BLaER1 (cell line): Measurements from ENCODE around the gene OTOP3.

ENCODE experiments used
- H3K27ac ChIP-seq: shearing (Covaris generic); formaldehyde crosslinking; 2 replicates; pipeline ENCODE4 v1.8.1; 2022
- H3K27me3 ChIP-seq: shearing (Covaris generic); formaldehyde crosslinking; 2 replicates; pipeline ENCODE4 v1.8.1; 2022
- H3K36me3 ChIP-seq: shearing (Covaris generic); formaldehyde crosslinking; 2 replicates; pipeline ENCODE4 v1.8.1; 2022
- H3K4me1 ChIP-seq: shearing (Covaris generic); formaldehyde crosslinking; 2 replicates; pipeline ENCODE4 v1.8.1; 2022
- H3K4me2 ChIP-seq: shearing (Covaris generic); formaldehyde crosslinking; 2 replicates; pipeline ENCODE4 v1.8.1; 2022
- H3K4me3 ChIP-seq: shearing (Covaris generic); formaldehyde crosslinking; 2 replicates; pipeline ENCODE4 v1.8.1; 2022
- H3K9ac ChIP-seq: shearing (Covaris generic); formaldehyde crosslinking; 2 replicates; pipeline ENCODE4 v1.8.1; 2022
- H3K9me3 ChIP-seq: shearing (Covaris generic); formaldehyde crosslinking; 2 replicates; pipeline ENCODE4 v1.8.1; 2022
- H4K20me1 ChIP-seq: shearing (Covaris generic); formaldehyde crosslinking; 2 replicates; pipeline ENCODE4 v1.8.1; 2022
- Cebpa-rat ChIP-seq: shearing (Covaris generic); IDR thresholded peaks from 2 replicates; pipeline ENCODE4 v1.8.1; 2022

The OTOP3 gene, protein sequence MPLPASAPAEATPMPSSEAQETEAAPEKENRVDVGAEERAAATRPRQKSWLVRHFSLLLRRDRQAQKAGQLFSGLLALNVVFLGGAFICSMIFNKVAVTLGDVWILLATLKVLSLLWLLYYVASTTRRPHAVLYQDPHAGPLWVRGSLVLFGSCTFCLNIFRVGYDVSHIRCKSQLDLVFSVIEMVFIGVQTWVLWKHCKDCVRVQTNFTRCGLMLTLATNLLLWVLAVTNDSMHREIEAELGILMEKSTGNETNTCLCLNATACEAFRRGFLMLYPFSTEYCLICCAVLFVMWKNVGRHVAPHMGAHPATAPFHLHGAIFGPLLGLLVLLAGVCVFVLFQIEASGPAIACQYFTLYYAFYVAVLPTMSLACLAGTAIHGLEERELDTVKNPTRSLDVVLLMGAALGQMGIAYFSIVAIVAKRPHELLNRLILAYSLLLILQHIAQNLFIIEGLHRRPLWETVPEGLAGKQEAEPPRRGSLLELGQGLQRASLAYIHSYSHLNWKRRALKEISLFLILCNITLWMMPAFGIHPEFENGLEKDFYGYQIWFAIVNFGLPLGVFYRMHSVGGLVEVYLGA

DNA sequence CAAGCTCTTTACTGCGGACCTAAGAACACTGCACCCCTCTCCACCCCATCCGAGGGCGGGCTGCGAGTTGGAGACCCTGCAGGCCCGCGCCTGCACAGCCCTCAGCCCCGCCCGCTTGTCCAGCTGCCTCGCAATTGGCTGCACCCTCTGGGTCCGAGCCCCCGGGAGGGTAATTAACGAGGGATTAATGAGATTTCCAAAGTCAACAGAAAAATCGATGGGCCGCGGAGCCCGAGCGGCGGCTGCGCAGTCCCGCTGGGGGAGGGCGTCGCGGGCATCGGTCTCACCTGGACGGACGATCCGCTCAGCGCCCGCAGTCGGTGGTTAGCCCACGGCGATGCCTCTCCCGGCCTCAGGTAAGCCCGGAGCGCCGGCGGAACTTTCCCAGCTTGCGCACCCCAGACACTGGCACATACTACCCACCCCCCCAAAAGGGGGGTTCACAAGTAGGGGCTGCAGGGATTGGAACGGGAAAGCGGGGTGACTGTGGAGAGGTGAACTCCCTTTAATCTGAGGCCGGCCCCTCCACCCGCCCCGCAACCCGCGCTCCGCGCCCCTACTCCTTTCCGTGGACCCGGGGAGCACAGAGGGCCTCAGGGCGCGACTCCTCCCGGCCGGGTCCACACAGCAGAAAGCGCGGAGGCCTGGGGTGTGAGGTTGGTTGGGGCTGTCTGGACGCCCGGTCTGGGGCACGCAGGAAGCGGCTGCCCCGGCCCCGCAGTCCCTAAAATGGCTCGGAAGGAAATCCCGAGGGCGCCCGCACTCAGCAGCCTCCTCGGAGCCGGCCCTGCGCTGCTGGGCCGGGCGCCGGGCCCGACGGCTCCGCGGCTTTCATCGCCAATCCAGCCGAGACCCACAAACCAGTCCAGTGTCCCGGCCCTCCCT is at the start of gene OTOP3:
OTOP3 (plus strand) TSS at position 314 of the 885 bp plus-strand sequence; CDS start at position 338, 24 bp downstream.
- peaks cover 67% of the 10 kb centered on the region for H3K27me3 ChIP-seq
- H3K9me3 ChIP-seq = no peaks in the 10 kb centered on the region
- H3K4me3 ChIP-seq = no peak within 1 kb of the TSS

DNA sequence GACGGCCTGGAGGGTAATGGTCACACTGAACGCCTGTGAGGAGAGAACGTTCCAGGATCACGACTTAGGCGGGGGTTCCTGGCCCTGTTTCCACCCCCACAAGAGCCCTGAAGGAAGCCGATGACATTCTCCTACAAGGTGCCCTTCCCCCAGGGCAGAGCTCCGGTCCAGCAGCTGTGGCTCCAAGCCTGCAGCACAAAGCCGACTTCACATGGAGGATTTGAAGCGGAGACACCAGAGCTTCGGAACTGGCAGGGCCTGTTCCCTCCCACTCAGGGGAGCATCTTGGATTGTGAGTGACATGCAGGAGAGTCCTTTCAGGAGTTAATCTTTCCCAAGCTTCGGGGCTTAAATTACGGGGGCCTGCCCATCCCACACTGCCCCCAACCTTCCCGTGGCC is 47.2 kb upstream of the OTOP3 start:
- H3K9me3 ChIP-seq = no peaks in the 10 kb centered on the region
- no peak for TF ChIP-seq Cebpa-rat
- H3K4me3 ChIP-seq = no peak overlapping the region
- no peak overlapping the region for H3K9ac ChIP-seq
- H3K27me3 ChIP-seq = peaks cover 13% of the 10 kb centered on the region; the same call in 1 of the 2 replicates
- H3K4me2 ChIP-seq = no peak overlapping the region
- H3K36me3 ChIP-seq = no peaks in the 10 kb centered on the region
- no peaks in the 10 kb centered on the region for H4K20me1 ChIP-seq
- H3K4me1 ChIP-seq = peaks cover 1% of the 10 kb centered on the region; the same call in 1 of the 2 replicates
- no peak overlapping the region for H3K27ac ChIP-seq

More for the DNA sequence above, at the start of gene OTOP3:
- H3K9ac ChIP-seq = no peak within 1 kb of the TSS
- peaks cover 22% of the 10 kb centered on the region for H4K20me1 ChIP-seq
- H3K36me3 ChIP-seq = no peaks in the 10 kb centered on the region
- no peak for TF ChIP-seq Cebpa-rat
- H3K27ac ChIP-seq = no peak within 1 kb of the TSS
- H3K4me2 ChIP-seq = no peak within 1 kb of the TSS
- H3K4me1 ChIP-seq = peaks cover 8% of the 10 kb centered on the region

DNA sequence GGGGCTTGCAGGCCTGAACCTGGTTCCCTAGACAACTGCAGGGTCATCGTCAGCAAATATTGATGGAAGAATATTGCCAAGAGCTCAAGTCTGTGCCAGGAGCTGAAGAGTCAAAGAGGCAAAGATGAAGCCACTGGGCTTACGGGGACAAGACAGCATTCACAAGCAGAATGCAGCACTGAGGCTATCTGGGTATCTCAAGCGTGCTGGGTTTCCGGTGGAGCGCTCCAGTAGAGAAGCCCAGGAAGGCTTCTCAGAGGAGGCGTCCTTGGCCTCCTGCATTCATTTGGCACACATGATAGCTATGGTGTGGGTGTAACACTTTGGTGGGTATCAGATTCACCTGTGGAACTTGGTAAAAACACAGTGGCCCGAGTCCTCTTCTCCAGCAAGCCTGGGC is 45.1 kb upstream of the OTOP3 start:
- H4K20me1 ChIP-seq = no peaks in the 10 kb centered on the region
- H3K4me3 ChIP-seq = no peak overlapping the region
- H3K36me3 ChIP-seq = no peaks in the 10 kb centered on the region
- no peak overlapping the region for H3K9ac ChIP-seq
- no peak overlapping the region for H3K4me2 ChIP-seq
- H3K27me3 ChIP-seq = peaks cover 22% of the 10 kb centered on the region; the same call in 1 of the 2 replicates
- H3K4me1 ChIP-seq = no peaks in the 10 kb centered on the region
- no peak for TF ChIP-seq Cebpa-rat
- no peak overlapping the region for H3K27ac ChIP-seq
- H3K9me3 ChIP-seq = no peaks in the 10 kb centered on the region

DNA sequence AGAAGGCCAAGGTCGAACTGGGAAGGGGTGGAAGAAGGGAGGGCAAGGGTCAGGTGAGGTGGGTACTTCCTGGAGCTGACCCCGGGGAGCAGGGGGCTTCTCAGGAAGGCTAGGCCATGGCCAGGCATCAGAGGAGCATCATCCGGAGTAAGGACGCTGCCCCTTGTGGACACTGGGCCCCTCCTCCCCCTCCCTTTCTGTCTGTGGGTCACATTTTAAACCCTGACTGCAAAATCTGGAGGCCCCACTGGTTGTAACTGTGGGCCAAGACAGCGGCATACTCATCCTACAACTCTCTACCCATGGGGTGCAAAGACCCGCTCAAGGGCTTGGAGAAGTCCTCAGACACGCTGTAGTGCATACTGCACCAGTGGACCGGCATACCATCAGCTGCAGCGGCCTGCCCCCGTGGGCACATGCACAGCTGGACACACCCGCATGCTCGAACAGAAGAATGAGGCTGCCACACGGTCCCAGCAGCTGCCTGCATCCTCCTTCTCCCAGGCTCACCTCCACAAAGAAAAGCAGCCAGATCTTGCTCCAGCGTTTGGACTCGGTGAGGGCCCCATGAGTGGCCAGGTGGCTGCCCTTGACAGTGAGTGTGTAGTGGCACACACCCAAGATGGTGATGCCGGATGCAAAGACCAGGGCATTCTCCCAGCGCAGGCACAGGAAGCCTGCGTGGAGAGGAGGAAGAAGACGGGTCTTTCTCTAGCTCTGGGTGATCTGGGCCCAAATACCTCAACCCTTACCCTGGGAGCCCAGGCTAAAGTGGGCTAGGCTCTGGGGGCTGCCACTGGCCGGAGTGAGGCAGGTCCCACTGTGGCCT is 43.5 kb upstream of the OTOP3 start:
- no peak overlapping the region for H3K9ac ChIP-seq
- H3K36me3 ChIP-seq = no peaks in the 10 kb centered on the region
- no peak overlapping the region for H3K27ac ChIP-seq
- H3K27me3 ChIP-seq = peaks cover 22% of the 10 kb centered on the region; the same call in 1 of the 2 replicates
- no peak for TF ChIP-seq Cebpa-rat
- H4K20me1 ChIP-seq = no peaks in the 10 kb centered on the region
- no peak overlapping the region for H3K4me3 ChIP-seq
- H3K4me1 ChIP-seq = no peaks in the 10 kb centered on the region
- H3K9me3 ChIP-seq = no peaks in the 10 kb centered on the region
- no peak overlapping the region for H3K4me2 ChIP-seq

DNA sequence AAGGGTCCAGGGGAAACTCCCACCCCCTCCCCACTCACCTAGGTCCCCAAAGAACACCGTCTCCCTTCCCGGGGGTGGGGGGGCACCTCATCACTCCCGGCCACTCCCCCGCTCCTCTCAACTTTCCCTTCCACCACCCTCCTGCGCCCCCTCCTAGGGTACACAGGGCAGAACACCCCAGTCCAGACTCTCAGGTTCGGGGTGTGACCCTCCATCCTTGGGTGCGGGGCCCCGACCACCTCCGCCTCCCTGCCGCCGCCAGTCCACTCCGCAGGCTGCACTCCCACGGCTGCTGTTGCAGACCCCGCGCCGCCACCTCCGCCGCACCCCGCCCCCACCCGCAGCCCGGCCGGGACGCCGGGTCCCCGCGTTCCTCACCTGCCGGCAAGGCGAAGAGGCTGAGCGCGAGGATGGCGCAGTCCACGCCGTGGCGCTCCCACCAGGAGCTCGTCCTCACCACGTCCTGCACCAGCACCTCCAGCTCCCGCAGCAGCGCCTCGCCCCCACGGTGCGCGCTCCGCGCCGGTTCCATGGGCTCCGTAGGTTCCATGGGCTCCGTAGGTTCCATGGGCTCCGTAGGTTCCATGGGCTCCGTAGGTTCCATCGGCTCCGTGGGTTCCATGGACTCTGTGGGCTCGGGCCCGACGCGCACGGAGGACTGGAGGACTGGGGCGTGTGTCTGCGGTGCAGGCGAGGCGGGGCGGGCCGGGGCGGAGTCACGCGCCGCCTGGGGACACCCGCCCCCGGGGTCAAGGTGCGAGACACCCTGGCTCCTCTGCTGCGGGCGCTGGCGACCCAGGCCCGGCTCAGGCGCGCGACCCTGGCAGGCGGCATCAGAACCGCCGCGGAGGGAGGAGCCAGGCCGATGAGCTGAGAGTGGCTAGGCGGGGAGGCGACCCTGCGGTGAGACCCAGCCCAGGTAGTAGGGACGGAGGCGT is 42.5 kb upstream of the OTOP3 start, which contains the start of gene FADS6:
FADS6 (minus strand) TSS at position 660 of the 938 bp plus-strand sequence; CDS start at position 622, 38 bp downstream.
- no peak for TF ChIP-seq Cebpa-rat
- no peak within 1 kb of the TSS for H3K4me3 ChIP-seq
- H4K20me1 ChIP-seq = no peaks in the 10 kb centered on the region
- H3K27me3 ChIP-seq = peaks cover 22% of the 10 kb centered on the region; the same call in 1 of the 2 replicates
- no peaks in the 10 kb centered on the region for H3K36me3 ChIP-seq
- no peaks in the 10 kb centered on the region for H3K4me1 ChIP-seq
- H3K9me3 ChIP-seq = no peaks in the 10 kb centered on the region
- no peak within 1 kb of the TSS for H3K4me2 ChIP-seq
- H3K27ac ChIP-seq = no peak within 1 kb of the TSS
- H3K9ac ChIP-seq = no peak within 1 kb of the TSS

DNA sequence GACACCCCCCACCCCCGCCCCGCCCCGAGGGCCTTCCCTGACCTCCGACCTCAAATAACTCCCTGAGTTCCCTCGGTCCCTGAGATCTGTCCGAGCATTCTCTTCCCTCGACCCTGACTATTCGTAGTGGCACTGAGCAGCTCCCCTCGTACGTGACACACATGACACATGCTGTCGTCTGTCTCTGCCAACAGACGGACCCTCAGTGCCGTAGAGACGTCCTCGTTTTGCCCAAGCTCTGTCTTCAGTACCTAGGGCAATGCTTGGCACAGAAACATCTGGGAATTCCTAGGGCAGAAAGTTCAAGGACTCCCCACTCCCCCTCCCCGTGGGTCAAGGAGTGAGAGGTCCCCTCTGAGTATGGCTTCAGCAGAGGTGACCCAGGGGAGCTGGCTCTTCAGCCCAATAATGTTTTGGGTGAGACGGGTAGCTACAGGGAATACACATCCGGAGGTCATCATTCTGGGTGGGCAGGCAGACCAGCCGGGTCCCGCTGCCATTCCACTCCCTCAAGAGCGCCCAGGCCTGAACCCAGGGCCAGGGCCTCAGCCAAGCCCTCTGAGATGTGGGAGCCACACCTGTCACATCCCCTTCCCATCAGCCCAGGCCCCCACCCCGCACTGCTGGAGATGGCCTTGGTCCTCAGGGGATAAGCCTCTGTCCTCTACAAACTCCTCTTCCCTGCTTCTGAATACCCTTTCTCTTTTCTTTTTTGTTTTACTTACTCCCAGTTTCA is 41.6 kb upstream of the OTOP3 start:
- Histone ChIP-seq H3K27ac (no peak overlapping the region), H3K4me1 (no peaks in the 10 kb centered on the region), H3K27me3 (peaks cover 22% of the 10 kb centered on the region; the same call in 1 of the 2 replicates), H3K4me2 (no peak overlapping the region), H3K9ac (no peak overlapping the region), H3K9me3 (no peaks in the 10 kb centered on the region), H3K4me3 (no peak overlapping the region), H3K36me3 (no peaks in the 10 kb centered on the region), H4K20me1 (no peaks in the 10 kb centered on the region)
- no peak for TF ChIP-seq Cebpa-rat

DNA sequence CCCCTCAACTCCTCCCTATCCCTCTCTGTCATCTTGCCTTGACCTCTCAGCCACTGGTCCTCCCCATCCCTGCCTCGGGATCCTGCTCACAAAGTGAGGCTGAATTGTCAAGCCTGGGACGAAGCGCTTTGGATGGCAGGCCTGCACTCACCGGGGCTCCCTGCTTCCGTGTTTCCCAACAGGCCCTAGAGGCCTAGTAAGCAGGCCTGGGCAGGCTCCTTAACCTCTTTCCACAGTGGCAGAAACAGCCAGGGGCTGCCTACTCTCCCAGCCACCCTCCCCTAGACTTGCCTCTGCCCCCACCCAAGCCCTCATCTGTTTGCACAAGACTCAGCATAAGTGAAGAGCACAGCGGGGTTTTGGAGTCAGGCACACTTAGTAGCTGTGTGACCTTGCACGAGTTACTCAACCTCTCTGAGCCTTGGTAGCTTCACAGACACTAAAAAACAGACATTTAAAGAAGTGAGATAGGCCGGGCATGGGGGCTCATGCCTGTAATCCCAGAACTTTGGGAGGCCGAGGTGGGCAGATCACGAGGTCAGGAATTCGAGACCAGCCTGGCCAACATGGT is 37.2 kb upstream of the OTOP3 start:
- Histone ChIP-seq H3K36me3 (no peaks in the 10 kb centered on the region), H3K9me3 (no peaks in the 10 kb centered on the region), H3K9ac (no peak overlapping the region), H4K20me1 (no peaks in the 10 kb centered on the region), H3K4me2 (no peak overlapping the region), H3K4me3 (no peak overlapping the region), H3K27me3 (peaks cover 9% of the 10 kb centered on the region; the same call in 1 of the 2 replicates), H3K27ac (no peak overlapping the region), H3K4me1 (peaks cover 19% of the 10 kb centered on the region)
- no peak for TF ChIP-seq Cebpa-rat
